WI38 (cell line): Measurements from ENCODE around the gene COL17A1.

ENCODE experiments used
- H3K4me3 ChIP-seq: 2 replicates; pipeline ENCODE4 v1.5.1; 2011; ENCODE audit warnings: low read depth, mild to moderate bottlenecking, control low read depth, low read length
- CTCF ChIP-seq: IDR thresholded peaks from 2 replicates; pipeline ENCODE4 v1.5.1; 2012; ENCODE audit warnings: low read depth, mild to moderate bottlenecking, control low read depth, low read length

COL17A1 gene

DNA sequence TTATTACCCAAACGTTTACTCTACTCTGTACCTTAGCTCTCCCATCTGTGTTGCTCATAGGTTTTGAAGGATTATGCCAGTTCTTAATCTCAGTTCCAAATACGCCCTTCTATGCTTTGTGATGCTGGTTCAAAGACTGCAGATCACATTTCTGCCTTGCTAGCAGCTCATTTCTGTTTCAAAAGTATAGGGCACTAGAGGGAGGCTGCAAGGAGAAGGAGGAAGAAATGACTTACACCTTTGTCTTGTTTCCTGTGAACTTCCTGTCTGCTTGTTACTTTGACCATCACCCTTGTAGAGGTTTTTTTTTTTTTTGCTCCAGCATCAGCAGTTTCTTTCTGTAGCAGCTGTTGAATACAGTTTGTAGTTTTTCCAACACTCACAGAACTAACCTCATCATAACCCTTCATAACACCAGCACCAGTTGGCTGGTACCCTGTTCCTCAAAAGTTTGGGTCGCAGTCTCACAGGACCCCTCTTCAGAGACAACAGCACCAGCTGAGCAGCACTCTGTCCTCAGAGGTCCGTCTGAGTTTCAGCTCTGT, 102.2 kb downstream of the COL17A1 start:
- no peak overlapping the region for H3K4me3 ChIP-seq

DNA sequence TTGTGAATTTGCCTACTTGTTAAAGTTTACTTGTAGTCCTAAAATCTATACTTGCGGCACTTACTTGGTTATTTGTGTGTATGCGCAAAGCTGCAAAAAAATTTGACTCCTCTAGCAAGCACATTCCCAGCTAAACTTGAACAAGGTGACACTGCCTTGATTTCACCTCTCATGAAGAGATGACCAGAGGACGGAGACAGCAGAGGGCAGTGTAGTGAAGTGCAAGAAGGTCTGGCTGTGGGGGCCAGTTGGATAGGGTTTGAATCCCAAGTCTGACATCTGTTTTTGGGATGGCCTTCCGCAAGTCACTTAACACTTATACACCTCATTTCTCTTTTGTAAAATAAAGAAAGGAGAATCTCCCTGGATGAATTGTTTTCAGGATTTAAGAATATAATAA, 103.0 kb downstream of the COL17A1 start:
- no peak for TF ChIP-seq CTCF
- H3K4me3 ChIP-seq = no peak overlapping the region

More for the DNA sequence above, 102.2 kb downstream of the COL17A1 start:
- no peak for TF ChIP-seq CTCF
